ENCODE results near the gene OTX1.
A peak's percentile ranks its signal among the peaks of the same experiment; 100 is the strongest.

Gene OTX1

DNA sequence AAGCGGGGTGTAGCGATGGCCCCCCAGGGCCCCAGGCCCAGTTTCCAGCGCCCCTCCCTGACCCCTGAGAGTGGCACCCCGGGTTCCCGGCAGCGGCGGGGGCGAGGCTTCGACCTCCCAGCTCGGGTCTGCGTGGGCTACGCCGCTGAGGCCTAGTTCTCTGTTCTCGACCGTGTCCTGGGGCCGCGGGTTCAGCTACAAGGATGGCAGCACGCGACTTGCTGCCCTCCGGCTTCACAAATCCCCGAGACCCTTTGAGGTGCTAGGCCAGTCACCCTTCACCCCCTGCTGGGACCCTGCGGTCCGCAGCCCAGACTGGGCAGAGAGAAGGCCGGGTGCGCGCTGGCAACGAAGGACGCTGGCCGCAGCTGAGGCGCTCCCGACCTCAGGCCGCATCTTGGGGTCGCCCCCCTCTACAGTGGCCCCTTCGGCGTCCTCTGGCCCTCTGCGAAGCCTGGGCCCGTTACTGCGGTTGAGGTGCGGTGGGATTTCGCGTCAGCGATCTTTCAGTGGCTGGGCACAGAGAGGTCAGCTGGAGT, 1.2 kb downstream of the OTX1 start:
- TF ChIP-seq YY1 (IDR thresholded peaks at IDR 0.05; ENCODE audit: insufficient read depth, insufficient read length) = no peak
- no peak for TF ChIP-seq SUZ12 (IDR thresholded peaks at IDR 0.05; ENCODE audit: extremely low read depth, insufficient read depth, insufficient read length)
- no peak for TF ChIP-seq ZNF274 (IDR thresholded peaks at IDR 0.05; ENCODE audit: low read depth, low read length)

DNA sequence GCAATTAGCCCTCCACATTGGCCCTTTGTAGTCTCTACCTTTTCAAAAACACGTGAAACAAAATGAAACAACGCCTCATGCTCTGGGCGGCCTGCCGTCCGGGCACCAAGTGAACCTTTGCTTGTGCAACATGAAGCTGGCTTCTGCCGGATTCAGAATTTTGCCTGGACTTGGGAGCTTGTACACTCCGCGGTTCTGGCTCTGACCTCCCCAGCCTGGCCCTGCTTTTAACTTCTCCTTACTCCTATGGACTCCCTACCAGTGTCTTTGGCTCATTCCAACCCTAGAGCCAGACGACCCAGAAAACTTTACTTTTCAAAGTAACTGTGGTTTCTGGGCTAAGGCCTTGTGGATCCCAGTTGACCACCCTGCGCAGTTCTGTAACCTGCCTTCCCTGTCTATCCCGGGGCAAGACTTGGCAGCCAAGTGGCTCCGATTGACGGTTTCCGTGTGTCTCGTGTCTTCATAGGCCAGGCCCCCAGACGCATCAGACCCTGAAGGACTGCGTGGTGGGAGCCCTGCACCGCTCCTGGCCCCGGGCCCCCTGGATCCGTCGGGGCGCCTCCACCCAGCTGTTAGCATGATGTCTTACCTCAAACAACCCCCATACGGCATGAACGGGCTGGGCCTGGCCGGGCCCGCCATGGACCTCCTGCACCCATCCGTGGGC, 1.9 kb downstream of the OTX1 start:
- H3K4me1 ChIP-seq (ENCODE audit: insufficient read depth, insufficient read length) = peaks cover 13% of the 10 kb centered on the region
- peaks cover 96% of the 10 kb centered on the region for H3K27me3 ChIP-seq (ENCODE audit: insufficient read depth, insufficient read length)
- H3K4me3 ChIP-seq (ENCODE audit: insufficient read length, low read depth) = no peak overlapping the region
- no peak overlapping the region for H3K9ac ChIP-seq (ENCODE audit: insufficient read length, low read depth)
- TF ChIP-seq YY1 (IDR thresholded peaks at IDR 0.05; ENCODE audit: insufficient read depth, insufficient read length) (no peak), SUZ12 (IDR thresholded peaks at IDR 0.05; ENCODE audit: extremely low read depth, insufficient read depth, insufficient read length) (no peak), ZNF274 (IDR thresholded peaks at IDR 0.05; ENCODE audit: low read depth, low read length) (no peak)
- H3K9me3 ChIP-seq (ENCODE audit: insufficient read depth, low read length) = no peaks in the 10 kb centered on the region
- DNase-seq (ENCODE audit: low read depth, low spot score) = no peak
- no peaks in the 10 kb centered on the region for H3K36me3 ChIP-seq (ENCODE audit: insufficient read depth, insufficient read length, low read length)

More for the DNA sequence above, 1.2 kb downstream of the OTX1 start:
- H3K27me3 ChIP-seq (ENCODE audit: insufficient read depth, insufficient read length) = peaks cover 96% of the 10 kb centered on the region
- H3K4me1 ChIP-seq (ENCODE audit: insufficient read depth, insufficient read length) = peaks cover 16% of the 10 kb centered on the region
- no peak overlapping the region for H3K9ac ChIP-seq (ENCODE audit: insufficient read length, low read depth)
- H3K36me3 ChIP-seq (ENCODE audit: insufficient read depth, insufficient read length, low read length) = no peaks in the 10 kb centered on the region
- DNase-seq (ENCODE audit: low read depth, low spot score) = no peak
- H3K4me3 ChIP-seq (ENCODE audit: insufficient read length, low read depth) = no peak overlapping the region
- no peaks in the 10 kb centered on the region for H3K9me3 ChIP-seq (ENCODE audit: insufficient read depth, low read length)

DNA sequence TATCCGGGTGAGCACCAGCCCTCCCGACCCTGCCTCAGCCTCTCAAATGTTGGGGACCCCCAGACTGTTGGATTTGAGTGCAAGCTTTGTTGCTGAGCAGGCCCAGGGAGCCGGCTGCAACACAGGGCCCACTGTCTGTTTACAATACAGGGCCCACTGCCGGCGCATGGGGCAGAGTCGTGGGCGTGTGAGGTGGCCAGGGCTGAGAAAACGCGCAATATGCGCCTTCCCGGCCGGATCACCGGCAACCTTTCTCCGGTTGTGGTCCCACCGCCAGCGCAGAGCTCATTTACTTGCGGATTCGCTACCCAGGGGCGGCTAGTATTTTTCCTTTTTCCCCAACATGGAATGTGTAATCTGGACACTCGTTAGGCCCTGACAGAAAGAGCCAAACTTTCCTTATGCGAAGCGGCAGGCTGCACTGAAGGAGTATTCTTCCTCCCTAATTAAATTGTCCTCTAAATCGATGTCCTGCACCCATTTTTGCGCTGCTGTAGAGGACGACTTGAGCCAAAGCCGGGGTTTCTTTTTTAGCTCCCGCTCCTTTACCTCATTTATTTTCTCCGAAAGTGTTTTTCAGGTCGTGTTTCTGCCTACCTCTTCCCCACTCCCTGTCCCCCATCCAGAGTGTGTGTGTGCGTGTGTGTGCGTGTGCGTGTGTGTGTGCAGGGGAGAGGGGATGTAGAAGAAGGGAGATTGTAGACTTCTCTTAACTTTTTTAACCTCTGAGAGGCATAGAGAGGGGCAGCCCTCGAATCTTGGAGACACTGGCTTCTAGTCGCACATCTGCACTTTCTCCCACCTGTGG, 2.7 kb downstream of the OTX1 start:
- no peak for TF ChIP-seq SUZ12 (IDR thresholded peaks at IDR 0.05; ENCODE audit: extremely low read depth, insufficient read depth, insufficient read length)
- Histone ChIP-seq H3K4me1 (ENCODE audit: insufficient read depth, insufficient read length) (peaks cover 13% of the 10 kb centered on the region), H3K27me3 (ENCODE audit: insufficient read depth, insufficient read length) (peaks cover 96% of the 10 kb centered on the region), H3K4me3 (ENCODE audit: insufficient read length, low read depth) (no peak overlapping the region), H3K9me3 (ENCODE audit: insufficient read depth, low read length) (no peaks in the 10 kb centered on the region), H3K36me3 (ENCODE audit: insufficient read depth, insufficient read length, low read length) (no peaks in the 10 kb centered on the region), H3K9ac (ENCODE audit: insufficient read length, low read depth) (no peak overlapping the region)
- no peak for DNase-seq (ENCODE audit: low read depth, low spot score)

DNA sequence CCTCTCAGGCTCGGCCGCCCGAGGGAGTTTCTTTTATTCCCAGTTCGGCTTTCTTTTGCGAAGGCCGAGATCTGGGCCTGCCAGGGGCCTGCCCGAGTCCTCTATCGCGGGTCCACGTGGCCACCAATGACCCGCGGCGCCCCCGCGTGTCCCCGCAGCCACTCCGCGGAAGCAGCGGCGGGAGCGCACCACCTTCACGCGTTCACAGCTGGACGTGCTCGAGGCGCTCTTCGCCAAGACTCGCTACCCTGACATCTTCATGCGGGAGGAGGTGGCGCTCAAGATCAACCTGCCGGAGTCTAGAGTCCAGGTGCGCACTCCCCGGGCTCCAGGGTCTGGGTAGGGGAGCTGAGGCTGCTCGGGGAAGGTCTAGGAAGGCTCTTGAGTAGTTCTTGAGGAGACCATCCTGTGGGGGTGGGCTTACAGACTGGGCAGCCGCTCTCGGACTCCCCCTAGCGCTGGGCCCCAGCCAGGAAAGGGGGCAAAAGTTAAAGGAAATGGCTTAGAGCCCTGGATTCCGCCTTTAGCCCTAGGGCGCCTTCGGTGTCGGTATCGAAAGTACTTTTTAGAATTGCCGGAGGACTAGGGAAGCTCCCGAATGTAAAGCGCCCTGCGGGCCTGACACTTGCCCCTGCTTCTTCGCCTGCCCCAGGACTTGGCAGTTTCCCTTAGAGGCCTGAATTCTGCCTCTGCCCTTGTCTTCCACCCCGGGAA, 3.4 kb downstream of the OTX1 start:
- H3K9ac ChIP-seq (ENCODE audit: insufficient read length, low read depth) = no peak overlapping the region
- H3K4me1 ChIP-seq (ENCODE audit: insufficient read depth, insufficient read length) = peaks cover 13% of the 10 kb centered on the region
- no peak overlapping the region for H3K4me3 ChIP-seq (ENCODE audit: insufficient read length, low read depth)
- peak; percentile 95 for TF ChIP-seq SUZ12 (IDR thresholded peaks at IDR 0.05; ENCODE audit: extremely low read depth, insufficient read depth, insufficient read length)
- TF ChIP-seq ZNF274 (IDR thresholded peaks at IDR 0.05; ENCODE audit: low read depth, low read length) = no peak
- TF ChIP-seq YY1 (IDR thresholded peaks at IDR 0.05; ENCODE audit: insufficient read depth, insufficient read length) = no peak
- no peak for DNase-seq (ENCODE audit: low read depth, low spot score)
- peaks cover 96% of the 10 kb centered on the region for H3K27me3 ChIP-seq (ENCODE audit: insufficient read depth, insufficient read length)
- no peaks in the 10 kb centered on the region for H3K9me3 ChIP-seq (ENCODE audit: insufficient read depth, low read length)
- H3K36me3 ChIP-seq (ENCODE audit: insufficient read depth, insufficient read length, low read length) = no peaks in the 10 kb centered on the region

DNA sequence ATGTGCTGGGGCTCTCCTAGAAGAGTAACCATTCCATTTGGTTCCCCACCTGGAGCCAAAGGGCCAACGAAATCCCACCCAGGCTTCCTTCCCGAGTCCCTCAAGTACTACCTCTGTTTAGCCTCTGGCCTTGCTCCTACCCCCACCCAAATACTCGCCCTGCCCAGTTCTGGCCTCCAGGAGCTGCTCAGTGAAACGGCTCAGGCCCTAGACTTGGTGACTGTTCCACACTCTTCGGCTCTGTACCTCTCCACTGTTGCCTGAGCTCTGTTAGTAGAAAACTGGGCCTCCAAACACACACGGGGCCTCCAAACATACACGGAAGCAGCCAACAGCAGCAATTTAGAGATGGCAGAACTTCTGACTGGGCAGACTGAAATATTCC, 4.2 kb downstream of the OTX1 start:
- DNase-seq (ENCODE audit: low read depth, low spot score) = no peak
- no peak overlapping the region for H3K9ac ChIP-seq (ENCODE audit: insufficient read length, low read depth)
- peak overlapping the region; percentile 47 for H3K4me3 ChIP-seq (ENCODE audit: insufficient read length, low read depth)
- peaks cover 94% of the 10 kb centered on the region for H3K27me3 ChIP-seq (ENCODE audit: insufficient read depth, insufficient read length)
- no peaks in the 10 kb centered on the region for H3K9me3 ChIP-seq (ENCODE audit: insufficient read depth, low read length)
- TF ChIP-seq ZNF274 (IDR thresholded peaks at IDR 0.05; ENCODE audit: low read depth, low read length) (no peak), SUZ12 (IDR thresholded peaks at IDR 0.05; ENCODE audit: extremely low read depth, insufficient read depth, insufficient read length) (no peak), YY1 (IDR thresholded peaks at IDR 0.05; ENCODE audit: insufficient read depth, insufficient read length) (no peak)
- peaks cover 15% of the 10 kb centered on the region for H3K4me1 ChIP-seq (ENCODE audit: insufficient read depth, insufficient read length)
- no peaks in the 10 kb centered on the region for H3K36me3 ChIP-seq (ENCODE audit: insufficient read depth, insufficient read length, low read length)

DNA sequence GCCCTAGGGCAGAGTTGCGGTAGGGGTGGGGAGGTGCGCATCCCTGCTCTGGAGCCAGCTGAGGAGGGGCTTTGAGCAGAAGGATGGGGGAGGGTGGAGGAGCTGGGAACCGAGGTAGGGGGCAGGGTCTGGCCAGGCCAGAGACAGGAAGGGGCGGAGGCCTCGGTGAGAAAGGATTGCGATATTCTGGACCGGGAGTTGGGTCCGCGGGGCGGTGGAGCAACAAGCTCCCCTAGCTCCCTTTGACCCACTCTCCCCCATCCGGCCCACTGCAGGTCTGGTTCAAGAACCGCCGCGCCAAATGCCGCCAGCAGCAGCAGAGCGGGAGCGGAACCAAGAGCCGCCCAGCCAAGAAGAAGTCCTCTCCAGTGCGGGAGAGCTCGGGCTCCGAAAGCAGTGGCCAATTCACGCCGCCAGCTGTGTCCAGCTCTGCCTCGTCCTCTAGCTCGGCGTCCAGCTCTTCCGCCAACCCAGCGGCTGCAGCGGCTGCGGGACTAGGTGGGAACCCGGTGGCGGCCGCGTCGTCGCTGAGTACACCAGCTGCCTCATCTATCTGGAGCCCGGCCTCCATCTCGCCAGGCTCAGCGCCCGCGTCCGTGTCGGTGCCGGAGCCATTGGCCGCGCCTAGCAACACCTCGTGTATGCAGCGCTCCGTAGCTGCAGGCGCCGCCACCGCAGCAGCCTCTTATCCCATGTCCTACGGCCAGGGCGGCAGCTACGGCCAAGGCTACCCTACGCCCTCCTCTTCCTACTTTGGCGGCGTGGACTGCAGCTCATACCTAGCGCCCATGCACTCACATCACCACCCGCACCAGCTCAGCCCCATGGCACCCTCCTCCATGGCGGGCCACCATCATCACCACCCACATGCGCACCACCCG, 4.8 kb downstream of the OTX1 start:
- Histone ChIP-seq H3K9ac (ENCODE audit: insufficient read length, low read depth) (peak overlapping the region; percentile 42), H3K27me3 (ENCODE audit: insufficient read depth, insufficient read length) (peaks cover 97% of the 10 kb centered on the region), H3K36me3 (ENCODE audit: insufficient read depth, insufficient read length, low read length) (no peaks in the 10 kb centered on the region), H3K9me3 (ENCODE audit: insufficient read depth, low read length) (no peaks in the 10 kb centered on the region), H3K4me3 (ENCODE audit: insufficient read length, low read depth) (peak overlapping the region; percentile 47), H3K4me1 (ENCODE audit: insufficient read depth, insufficient read length) (peaks cover 15% of the 10 kb centered on the region)
- TF ChIP-seq SUZ12 (IDR thresholded peaks at IDR 0.05; ENCODE audit: extremely low read depth, insufficient read depth, insufficient read length) = peak; percentile 95
- no peak for TF ChIP-seq YY1 (IDR thresholded peaks at IDR 0.05; ENCODE audit: insufficient read depth, insufficient read length)
- no peak for TF ChIP-seq ZNF274 (IDR thresholded peaks at IDR 0.05; ENCODE audit: low read depth, low read length)
- DNase-seq (ENCODE audit: low read depth, low spot score) = no peak
